GM12873 (cell line): ENCODE results near the gene SPC25.

Source experiments
- TF ChIP-seq, protein P1 (sequence below): IDR thresholded peaks from 2 replicates; pipeline ENCODE4 v1.5.1; 2012; ENCODE audit warnings: low read depth, mild to moderate bottlenecking, moderate library complexity, low read length, control low read depth; ENCODE audit not compliant: insufficient read depth; ENCODE audit errors: missing control alignments

Gene SPC25

DNA sequence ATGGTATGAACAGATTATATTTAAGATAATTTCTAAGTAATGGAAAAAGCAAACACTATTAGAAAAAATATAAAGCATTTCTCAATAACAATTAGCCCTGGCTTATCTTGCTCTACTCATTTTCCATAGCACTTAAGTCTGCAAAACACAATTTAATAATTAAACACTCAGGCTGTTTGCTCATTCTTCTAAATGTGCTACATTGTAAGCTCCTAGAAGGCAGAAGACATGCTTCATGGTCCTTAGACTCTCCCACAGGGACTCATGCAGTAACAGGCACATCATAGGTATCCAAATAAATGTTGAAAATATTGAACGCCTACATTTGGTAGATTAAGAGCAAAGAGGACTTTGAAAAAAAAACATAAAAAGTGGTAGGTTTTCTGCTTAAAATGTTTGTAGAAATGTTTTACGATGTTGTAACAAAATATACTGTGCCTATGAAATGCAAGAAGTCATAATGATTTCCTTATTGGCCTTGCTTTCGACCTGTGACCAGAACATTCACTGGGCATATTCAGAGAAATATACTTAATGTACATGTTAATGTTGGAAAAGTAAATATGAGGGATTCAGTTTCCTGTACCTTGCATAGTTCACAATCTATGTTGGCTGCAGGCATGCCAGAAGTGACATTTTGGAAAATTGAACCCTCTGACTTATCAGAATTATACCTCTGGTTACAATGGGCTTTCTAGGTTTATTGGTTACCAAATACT, 38.0 kb upstream of the SPC25 start:
- TF ChIP-seq, protein P1, sequence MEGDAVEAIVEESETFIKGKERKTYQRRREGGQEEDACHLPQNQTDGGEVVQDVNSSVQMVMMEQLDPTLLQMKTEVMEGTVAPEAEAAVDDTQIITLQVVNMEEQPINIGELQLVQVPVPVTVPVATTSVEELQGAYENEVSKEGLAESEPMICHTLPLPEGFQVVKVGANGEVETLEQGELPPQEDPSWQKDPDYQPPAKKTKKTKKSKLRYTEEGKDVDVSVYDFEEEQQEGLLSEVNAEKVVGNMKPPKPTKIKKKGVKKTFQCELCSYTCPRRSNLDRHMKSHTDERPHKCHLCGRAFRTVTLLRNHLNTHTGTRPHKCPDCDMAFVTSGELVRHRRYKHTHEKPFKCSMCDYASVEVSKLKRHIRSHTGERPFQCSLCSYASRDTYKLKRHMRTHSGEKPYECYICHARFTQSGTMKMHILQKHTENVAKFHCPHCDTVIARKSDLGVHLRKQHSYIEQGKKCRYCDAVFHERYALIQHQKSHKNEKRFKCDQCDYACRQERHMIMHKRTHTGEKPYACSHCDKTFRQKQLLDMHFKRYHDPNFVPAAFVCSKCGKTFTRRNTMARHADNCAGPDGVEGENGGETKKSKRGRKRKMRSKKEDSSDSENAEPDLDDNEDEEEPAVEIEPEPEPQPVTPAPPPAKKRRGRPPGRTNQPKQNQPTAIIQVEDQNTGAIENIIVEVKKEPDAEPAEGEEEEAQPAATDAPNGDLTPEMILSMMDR = no peak

DNA sequence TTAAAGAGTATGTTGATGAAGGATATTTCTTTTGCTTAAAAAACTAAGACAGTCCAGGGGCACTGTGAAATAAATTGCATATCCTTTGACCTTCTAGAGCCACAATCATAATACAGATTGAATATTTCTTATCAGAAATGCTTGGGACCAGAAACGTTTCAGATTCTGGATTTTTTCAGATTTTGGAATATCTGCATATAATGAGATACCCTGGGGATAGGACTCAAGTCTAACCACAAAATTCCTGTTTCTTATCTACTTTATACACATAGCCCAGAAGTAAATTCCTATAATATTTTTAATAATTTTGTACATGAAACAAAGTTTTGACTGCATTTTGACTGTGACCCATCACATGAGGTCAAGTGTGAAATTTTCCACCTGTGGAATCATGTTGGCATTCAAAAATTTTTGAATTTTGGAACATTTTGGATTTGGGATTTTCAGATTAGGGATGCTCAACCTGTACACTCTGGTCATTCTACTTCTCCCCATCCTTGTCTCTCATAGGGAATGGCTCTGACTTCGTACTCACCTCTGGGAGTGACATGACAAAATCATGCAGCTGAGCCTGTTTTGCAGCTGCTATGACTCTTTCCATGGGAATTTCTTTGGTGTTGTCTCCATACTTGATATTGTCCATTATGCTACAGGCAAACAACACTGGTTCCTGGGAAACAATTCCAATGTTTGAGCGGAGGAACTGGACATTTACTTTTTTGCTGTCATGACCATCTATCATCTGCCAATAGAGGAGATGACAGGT, 36.6 kb upstream of the SPC25 start:
- TF ChIP-seq, protein P1 = no peak

DNA sequence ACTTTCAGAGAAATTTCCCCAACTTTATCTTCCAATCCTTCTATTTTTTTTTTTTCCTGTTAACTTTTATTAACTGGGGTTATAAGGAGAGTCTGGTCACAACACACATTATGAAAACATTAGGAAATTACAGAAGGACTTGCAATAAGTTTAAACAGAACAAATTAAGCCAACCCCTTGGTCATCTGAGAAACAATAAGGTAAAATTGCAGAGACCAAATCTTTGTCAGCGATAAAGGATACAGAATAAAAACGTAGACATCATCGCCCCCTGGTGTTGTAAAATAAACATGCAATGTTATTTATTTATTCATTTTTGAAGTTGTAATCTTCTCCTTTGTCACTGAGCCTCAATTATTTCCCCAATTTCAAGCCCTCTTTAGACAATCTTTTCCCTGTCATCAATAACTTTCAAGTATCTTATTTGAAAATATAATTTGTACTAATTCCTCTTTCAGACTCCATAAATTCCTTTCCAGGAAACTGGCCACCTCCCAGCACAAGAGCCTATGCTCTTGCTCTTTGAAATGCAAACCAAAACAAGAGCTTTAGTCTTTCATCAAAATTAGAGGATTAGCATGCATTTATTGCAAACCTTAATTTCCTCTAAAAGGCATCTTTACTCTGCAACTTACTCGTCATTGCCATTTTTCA, 30.4 kb upstream of the SPC25 start:
- TF ChIP-seq, protein P1 = peak; percentile 50

DNA sequence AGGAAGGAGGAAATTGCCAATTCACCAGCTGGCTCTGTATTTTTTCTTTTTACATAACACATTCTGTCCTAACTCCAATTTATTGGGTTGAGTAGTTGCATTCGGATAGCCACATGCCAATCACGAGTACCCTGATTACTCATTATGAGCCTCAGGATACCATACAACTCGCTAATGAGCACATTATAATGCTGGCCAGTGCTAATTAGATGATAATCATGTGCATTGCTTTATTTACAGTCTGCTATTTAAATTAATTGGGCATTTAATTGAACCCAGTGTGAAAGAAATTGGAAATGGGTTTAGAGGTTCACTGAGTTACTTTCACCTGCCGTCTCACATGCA, 26.1 kb upstream of the SPC25 start:
- TF ChIP-seq, protein P1 = no peak

DNA sequence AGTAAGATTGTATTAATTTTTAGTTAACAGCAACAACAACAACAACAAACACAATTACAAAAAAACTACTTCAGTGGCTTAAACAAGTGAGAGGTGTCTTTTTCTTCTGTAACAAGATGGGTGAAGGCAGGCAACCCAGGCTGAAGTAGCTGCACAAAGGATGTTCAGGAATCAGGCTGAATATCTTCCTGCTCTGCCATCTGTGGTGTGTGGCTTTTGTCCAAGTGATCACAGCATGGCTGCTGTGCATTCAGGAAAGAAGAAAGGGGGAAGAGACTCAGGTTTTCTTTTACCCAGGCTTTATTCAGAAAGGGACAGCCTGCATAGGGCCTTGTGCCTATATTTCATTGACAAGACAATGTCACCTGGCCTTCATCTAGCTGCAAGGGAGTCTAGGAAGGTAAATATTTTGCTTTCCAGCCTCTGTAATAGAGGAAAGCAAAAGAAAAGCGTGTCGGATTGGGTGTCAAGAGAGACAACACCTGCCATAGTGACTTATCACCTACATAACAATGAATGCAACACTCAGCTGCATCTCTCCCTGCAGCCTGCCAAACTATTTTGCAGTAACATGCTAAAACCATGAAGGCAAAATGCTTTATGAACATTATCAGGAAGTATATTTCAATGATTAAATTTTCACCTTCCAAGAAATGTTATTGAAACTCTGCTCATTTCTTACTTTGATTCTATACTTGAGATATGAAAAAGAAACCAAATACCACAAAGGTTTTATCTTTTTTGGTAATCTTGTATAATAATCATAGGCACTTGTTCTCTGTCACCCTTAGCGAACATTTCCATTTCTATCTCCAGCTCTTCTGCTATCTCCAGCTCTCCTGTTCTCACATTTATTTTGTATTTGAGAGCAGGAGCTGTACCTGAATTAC, 25.5 kb upstream of the SPC25 start:
- TF ChIP-seq, protein P1 = no peak

DNA sequence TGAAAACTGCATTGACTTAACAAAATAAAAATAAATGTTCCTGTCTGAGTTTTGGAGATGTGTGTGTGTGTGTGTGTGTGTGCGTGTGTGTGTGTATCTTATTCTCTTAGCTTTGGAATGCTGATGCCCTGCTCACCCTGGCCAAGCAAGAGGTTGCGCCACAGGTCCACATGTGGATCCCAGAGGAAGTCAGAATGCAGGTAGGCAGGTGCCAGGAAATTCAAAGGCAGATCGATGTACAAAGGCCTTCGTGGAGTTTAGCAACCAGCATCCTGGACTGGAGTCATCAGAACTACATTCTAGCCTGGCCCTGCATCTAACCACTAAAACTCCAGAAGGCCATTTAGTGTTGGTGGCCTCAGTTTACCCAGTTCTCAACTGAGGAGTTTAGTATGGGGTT, 23.3 kb upstream of the SPC25 start:
- TF ChIP-seq, protein P1 = no peak
